ENCODE results near the gene PERM1. TPM values are rescaled to one million over a fixed set of nuclear protein-coding genes. Genes with fewer than 3 reads are reported as not detected.
A peak's percentile ranks its signal among the peaks of the same experiment; 100 is the strongest.

The PERM1 gene
- total RNA-seq, 1 donor from 2014 or later, result not detected

DNA sequence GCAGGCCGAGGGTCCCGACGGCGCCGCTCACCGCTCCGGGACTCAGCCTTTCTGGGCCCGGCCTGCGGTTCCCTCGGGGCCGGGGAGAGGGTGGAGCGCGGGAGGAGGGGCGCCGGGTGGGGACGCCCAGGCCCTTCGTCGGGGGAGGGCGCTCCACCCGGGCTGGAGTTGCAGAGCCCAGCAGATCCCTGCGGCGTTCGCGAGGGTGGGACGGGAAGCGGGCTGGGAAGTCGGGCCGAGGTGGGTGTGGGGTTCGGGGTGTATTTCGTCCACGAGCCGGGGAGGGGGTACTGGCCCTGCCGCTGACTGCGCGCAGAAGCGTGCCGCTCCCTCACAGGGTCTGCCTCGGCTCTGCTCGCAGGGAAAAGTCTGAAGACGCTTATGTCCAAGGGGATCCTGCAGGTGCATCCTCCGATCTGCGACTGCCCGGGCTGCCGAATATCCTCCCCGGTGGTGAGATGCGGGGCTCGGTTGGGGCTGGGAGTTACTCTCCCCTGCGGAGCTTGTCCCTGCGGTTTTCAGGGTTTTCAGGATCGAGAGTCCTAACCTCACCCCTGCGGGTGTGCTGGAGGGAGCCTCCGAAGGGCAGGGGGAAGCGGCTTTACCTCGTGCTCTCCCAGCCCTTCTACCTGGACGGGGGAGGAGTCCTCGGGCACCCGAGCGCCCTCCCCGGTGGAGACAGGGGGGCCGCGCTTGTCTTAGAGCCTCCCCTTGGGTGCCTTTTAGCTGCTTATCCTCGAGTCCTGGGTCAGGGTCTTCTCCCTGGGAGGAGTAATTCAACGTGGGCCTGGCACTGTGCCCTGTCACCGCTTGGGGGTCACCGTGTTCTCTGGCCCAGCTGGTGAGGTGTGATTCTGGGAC is 56.1 kb downstream of the PERM1 start:
- intact Hi-C loops (cut with micrococcal nuclease), result no loop called here
- ATAC-seq (ENCODE audit: low read depth), result no peak
- no peak for DNase-seq
- TF ChIP-seq, protein P1, sequence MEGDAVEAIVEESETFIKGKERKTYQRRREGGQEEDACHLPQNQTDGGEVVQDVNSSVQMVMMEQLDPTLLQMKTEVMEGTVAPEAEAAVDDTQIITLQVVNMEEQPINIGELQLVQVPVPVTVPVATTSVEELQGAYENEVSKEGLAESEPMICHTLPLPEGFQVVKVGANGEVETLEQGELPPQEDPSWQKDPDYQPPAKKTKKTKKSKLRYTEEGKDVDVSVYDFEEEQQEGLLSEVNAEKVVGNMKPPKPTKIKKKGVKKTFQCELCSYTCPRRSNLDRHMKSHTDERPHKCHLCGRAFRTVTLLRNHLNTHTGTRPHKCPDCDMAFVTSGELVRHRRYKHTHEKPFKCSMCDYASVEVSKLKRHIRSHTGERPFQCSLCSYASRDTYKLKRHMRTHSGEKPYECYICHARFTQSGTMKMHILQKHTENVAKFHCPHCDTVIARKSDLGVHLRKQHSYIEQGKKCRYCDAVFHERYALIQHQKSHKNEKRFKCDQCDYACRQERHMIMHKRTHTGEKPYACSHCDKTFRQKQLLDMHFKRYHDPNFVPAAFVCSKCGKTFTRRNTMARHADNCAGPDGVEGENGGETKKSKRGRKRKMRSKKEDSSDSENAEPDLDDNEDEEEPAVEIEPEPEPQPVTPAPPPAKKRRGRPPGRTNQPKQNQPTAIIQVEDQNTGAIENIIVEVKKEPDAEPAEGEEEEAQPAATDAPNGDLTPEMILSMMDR (IDR thresholded peaks at IDR 0.05), result no peak
- CTCF ChIA-PET, result no interaction called here
- POLR2A ChIA-PET, result no interaction called here
- H3K27ac Mint-ChIP-seq, result no peak overlapping the region
- no peaks in the 10 kb centered on the region for H3K36me3 Mint-ChIP-seq (ENCODE audit: low read depth)
- no peaks in the 10 kb centered on the region for H3K9me3 Mint-ChIP-seq
- H3K4me3 Mint-ChIP-seq, result peak overlapping the region; percentile 48
- H3K4me1 Mint-ChIP-seq, result peaks cover 18% of the 10 kb centered on the region
- peaks cover 44% of the 10 kb centered on the region for H3K27me3 Mint-ChIP-seq

Other genes starting within 250 kb of the PERM1 start
- not detected in 2 replicates for gene SAMD11, start 58.2 kb downstream of the PERM1 start, total RNA-seq
- 95.5 and 96.8 TPM in 2 replicates for gene NOC2L, start 22.8 kb downstream of the PERM1 start, total RNA-seq
- 15.1 and 16.4 TPM in 2 replicates for gene KLHL17, start 21.5 kb downstream of the PERM1 start, total RNA-seq
- 1.3 and 1.4 TPM in 2 replicates for gene PLEKHN1, start 15.6 kb downstream of the PERM1 start, total RNA-seq
- 0.67 and 1.2 TPM in 2 replicates for gene HES4, start 18.0 kb upstream of the PERM1 start, total RNA-seq
- gene ISG15, start 31.4 kb upstream of the PERM1 start, total RNA-seq, result 25.8 and 28.9 TPM in 2 replicates
- gene AGRN, start 38.0 kb upstream of the PERM1 start, total RNA-seq, result 25.8 and 27.1 TPM in 2 replicates
- gene RNF223, start 92.2 kb upstream of the PERM1 start, total RNA-seq, result not detected in 2 replicates
- 20.8 and 26.5 TPM in 2 replicates for gene C1orf159, start 134.0 kb upstream of the PERM1 start, total RNA-seq
- gene TTLL10, start 191.8 kb upstream of the PERM1 start, total RNA-seq, result 0.16 TPM in 1 of 2 replicates, not detected in the other
- 36.7 and 37.5 TPM in 2 replicates for gene TNFRSF18, start 224.5 kb upstream of the PERM1 start, total RNA-seq
- gene TNFRSF4, start 232.1 kb upstream of the PERM1 start, total RNA-seq, result 0.86 and 1.1 TPM in 2 replicates
- 94.4 and 97.9 TPM in 2 replicates for gene SDF4, start 249.9 kb upstream of the PERM1 start, total RNA-seq